Measurements from ENCODE around the gene ZBTB42. TPM values are rescaled to one million over a fixed set of nuclear protein-coding genes. Genes with fewer than 3 reads are reported as not detected.

ZBTB42 gene
- total RNA-seq, 1 donor from 2014 or later: 6.9 TPM

GRCh38 chr14:104796687-104797081, 4.2 kb upstream of the ZBTB42 start:
- H4K20me1 ChIP-seq (ENCODE audit: insufficient read depth, low read length): peaks cover 36% of the 10 kb centered on the region

GRCh38 chr14:104797115-104798044, 3.5 kb upstream of the ZBTB42 start:
- no peaks in the 10 kb centered on the region for H3K36me3 Mint-ChIP-seq (ENCODE audit: low read depth, unreplicated experiment)
- H3K79me2 ChIP-seq (ENCODE audit: insufficient read depth, low read length): peaks cover 27% of the 10 kb centered on the region
- no peak overlapping the region for H3K4me2 ChIP-seq (ENCODE audit: low read length)
- no peak for FAIRE-seq
- H3K4me1 ChIP-seq (ENCODE audit: insufficient read depth, low read length): peaks cover 28% of the 10 kb centered on the region
- H3K9me3 ChIP-seq (ENCODE audit: insufficient read depth, low read depth, low read length): no peaks in the 10 kb centered on the region
- no peaks in the 10 kb centered on the region for H3K9me3 Mint-ChIP-seq (ENCODE audit: unreplicated experiment)
- no peak overlapping the region for H3K4me3 ChIP-seq (ENCODE audit: insufficient read depth, low read depth, low read length)
- H2AFZ ChIP-seq (ENCODE audit: low read depth, low read length): no peak overlapping the region
- H3K4me3 Mint-ChIP-seq (ENCODE audit: unreplicated experiment): no peak overlapping the region
- H3K27ac Mint-ChIP-seq (ENCODE audit: unreplicated experiment): no peak overlapping the region
- no peak overlapping the region for H3K27ac ChIP-seq (ENCODE audit: low read depth, low read length)
- H3K4me1 Mint-ChIP-seq (ENCODE audit: low read depth, unreplicated experiment): peaks cover 21% of the 10 kb centered on the region
- H3K9ac ChIP-seq (ENCODE audit: low read length): no peak overlapping the region
- no peak for DNase-seq (ENCODE audit: low read depth)
- no peaks in the 10 kb centered on the region for H3K36me3 ChIP-seq (ENCODE audit: insufficient read depth, low read length)
- no peaks in the 10 kb centered on the region for H3K27me3 Mint-ChIP-seq (ENCODE audit: low read depth, unreplicated experiment)
- H4K20me1 ChIP-seq (ENCODE audit: insufficient read depth, low read length): peaks cover 36% of the 10 kb centered on the region
- H3K27me3 ChIP-seq (ENCODE audit: insufficient read depth, low read length): peaks cover 3% of the 10 kb centered on the region
- TF ChIP-seq EZH2 (IDR thresholded peaks at IDR 0.05; ENCODE audit: insufficient read depth, low read length) (no peak), CTCF (IDR thresholded peaks at IDR 0.05; ENCODE audit: insufficient read depth, low read depth, low read length) (no peak)

More at GRCh38 chr14:104796687-104797081, 4.2 kb upstream of the ZBTB42 start:
- no peak for DNase-seq (ENCODE audit: low read depth)
- TF ChIP-seq CTCF (IDR thresholded peaks at IDR 0.05; ENCODE audit: insufficient read depth, low read depth, low read length) (no peak), EZH2 (IDR thresholded peaks at IDR 0.05; ENCODE audit: insufficient read depth, low read length) (no peak)
- H3K36me3 Mint-ChIP-seq (ENCODE audit: low read depth, unreplicated experiment): no peaks in the 10 kb centered on the region
- H3K4me2 ChIP-seq (ENCODE audit: low read length): no peak overlapping the region
- H3K9ac ChIP-seq (ENCODE audit: low read length): no peak overlapping the region
- no peaks in the 10 kb centered on the region for H3K9me3 Mint-ChIP-seq (ENCODE audit: unreplicated experiment)
- H3K27me3 Mint-ChIP-seq (ENCODE audit: low read depth, unreplicated experiment): no peaks in the 10 kb centered on the region
- no peak overlapping the region for H3K27ac Mint-ChIP-seq (ENCODE audit: unreplicated experiment)
- no peak overlapping the region for H3K4me3 ChIP-seq (ENCODE audit: insufficient read depth, low read depth, low read length)
- no peaks in the 10 kb centered on the region for H3K36me3 ChIP-seq (ENCODE audit: insufficient read depth, low read length)
- H3K4me3 Mint-ChIP-seq (ENCODE audit: unreplicated experiment): peak overlapping the region; percentile 85
- H3K9me3 ChIP-seq (ENCODE audit: insufficient read depth, low read depth, low read length): no peaks in the 10 kb centered on the region
- no peak for FAIRE-seq
- H3K4me1 Mint-ChIP-seq (ENCODE audit: low read depth, unreplicated experiment): peaks cover 22% of the 10 kb centered on the region
- no peak overlapping the region for H2AFZ ChIP-seq (ENCODE audit: low read depth, low read length)
- no peak overlapping the region for H3K27ac ChIP-seq (ENCODE audit: low read depth, low read length)
- H3K27me3 ChIP-seq (ENCODE audit: insufficient read depth, low read length): peaks cover 3% of the 10 kb centered on the region
- peaks cover 28% of the 10 kb centered on the region for H3K4me1 ChIP-seq (ENCODE audit: insufficient read depth, low read length)
- peaks cover 34% of the 10 kb centered on the region for H3K79me2 ChIP-seq (ENCODE audit: insufficient read depth, low read length)

Measured in astrocyte (in vitro differentiated cells and primary cell).